Fibroblast of villous mesenchyme (primary cell): Measurements from ENCODE around the gene PGLYRP4. TPM values are rescaled to one million over a fixed set of nuclear protein-coding genes. Genes with fewer than 3 reads are reported as not detected.

Experiments used
- DNase-seq: peaks from one replicate; pipeline ENCODE4 v3.0.0-alpha.2; 2010; ENCODE audit warnings: low read depth
- H3K4me3 ChIP-seq: 2 replicates; pipeline ENCODE4 v1.5.1; 2011; ENCODE audit warnings: low read depth, mild to moderate bottlenecking, low read length
- CTCF ChIP-seq: IDR thresholded peaks from 2 replicates; pipeline ENCODE4 v1.5.1; 2012; ENCODE audit warnings: low read depth, mild to moderate bottlenecking, low read length; ENCODE audit not compliant: insufficient read depth
- total RNA-seq: library from RNA; depleted of rRNA; stranded (reverse); fragments of >200 nt; gene quantifications from 2 replicates; pipeline ENCODE4 v1.2.3, GENCODE V29; 2012

PGLYRP4 gene
- total RNA-seq, 1 donor, result not detected

- no peak for TF ChIP-seq CTCF
- DNase-seq, result no peak
Measured at GRCh38 chr1:153361480-153362109, 13.0 kb upstream of the PGLYRP4 start.

GRCh38 chr1:153360592-153361479 is 12.2 kb upstream of the PGLYRP4 start:
- H3K4me3 ChIP-seq, result no peak overlapping the region
- DNase-seq, result no peak
- TF ChIP-seq CTCF, result no peak

More at GRCh38 chr1:153361480-153362109, 13.0 kb upstream of the PGLYRP4 start:
- no peak overlapping the region for H3K4me3 ChIP-seq

- DNase-seq, result no peak
- H3K4me3 ChIP-seq, result no peak overlapping the region
- TF ChIP-seq CTCF, result no peak
Measured at GRCh38 chr1:153360190-153360589, 11.5 kb upstream of the PGLYRP4 start.

GRCh38 chr1:153359241-153359640 is 10.6 kb upstream of the PGLYRP4 start:
- TF ChIP-seq CTCF, result no peak
- DNase-seq, result no peak

GRCh38 chr1:153358691-153358975 is 10.0 kb upstream of the PGLYRP4 start:
- no peak overlapping the region for H3K4me3 ChIP-seq
- no peak for TF ChIP-seq CTCF
- no peak for DNase-seq

More at GRCh38 chr1:153359241-153359640, 10.6 kb upstream of the PGLYRP4 start:
- no peak overlapping the region for H3K4me3 ChIP-seq

- DNase-seq, result no peak
- no peak for TF ChIP-seq CTCF
- H3K4me3 ChIP-seq, result no peak within 1 kb of the TSS
Measured at GRCh38 chr1:153357853-153358690, 9.4 kb upstream of the PGLYRP4 start, which contains the start of gene S100A9. S100A9 (plus strand) TSS chr1:153357854; CDS start chr1:153358284, 430 bp downstream.
